ENCODE measurements around the gene DTWD2.

Gene DTWD2

GRCh38 chr5:118921866-118922265, 66.5 kb downstream of the DTWD2 start:
- no peak for TF ChIP-seq CTCF (IDR thresholded peaks at IDR 0.05)

DNA sequence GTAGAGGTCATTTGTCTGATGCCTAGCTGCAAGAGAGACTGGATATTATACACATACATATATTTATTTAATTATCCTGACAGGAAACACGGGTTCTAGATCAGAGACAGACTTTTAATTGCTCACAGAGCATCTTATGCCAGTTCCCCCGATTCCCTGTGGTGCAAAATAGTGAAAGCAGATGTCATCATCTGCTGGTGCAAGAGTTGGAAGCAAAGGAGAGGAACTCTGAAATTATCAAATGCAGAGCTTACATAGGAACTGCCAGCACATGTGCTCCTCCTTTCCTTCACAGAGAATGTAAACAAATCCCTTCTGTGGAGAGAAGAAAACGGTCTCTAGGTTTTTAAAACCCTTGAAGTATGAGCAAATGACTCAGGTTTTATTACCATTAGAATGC, 69.3 kb downstream of the DTWD2 start:
- TF ChIP-seq CTCF (IDR thresholded peaks at IDR 0.05), result no peak

GRCh38 chr5:118918232-118918631, 70.1 kb downstream of the DTWD2 start:
- TF ChIP-seq CTCF (IDR thresholded peaks at IDR 0.05), result no peak

DNA sequence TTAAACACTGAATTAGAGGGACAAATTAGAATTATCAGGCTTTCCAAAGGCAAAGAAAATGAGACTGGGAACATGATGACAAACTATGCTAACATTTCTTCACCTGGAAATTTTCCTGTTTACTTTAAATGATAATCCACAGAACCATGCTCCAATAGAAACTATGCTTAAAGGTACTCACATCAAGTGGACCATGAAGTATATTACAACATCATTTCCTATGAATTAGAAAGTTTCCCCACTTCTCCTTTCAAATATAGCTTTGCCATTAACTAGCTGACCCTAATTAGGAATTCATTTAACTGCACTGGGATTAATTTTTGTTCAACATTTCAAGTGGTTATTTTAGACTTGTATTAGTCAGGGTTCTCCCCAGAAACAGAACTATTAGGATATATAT, 81.4 kb downstream of the DTWD2 start:
- no peak for TF ChIP-seq CTCF (IDR thresholded peaks at IDR 0.05)

DNA sequence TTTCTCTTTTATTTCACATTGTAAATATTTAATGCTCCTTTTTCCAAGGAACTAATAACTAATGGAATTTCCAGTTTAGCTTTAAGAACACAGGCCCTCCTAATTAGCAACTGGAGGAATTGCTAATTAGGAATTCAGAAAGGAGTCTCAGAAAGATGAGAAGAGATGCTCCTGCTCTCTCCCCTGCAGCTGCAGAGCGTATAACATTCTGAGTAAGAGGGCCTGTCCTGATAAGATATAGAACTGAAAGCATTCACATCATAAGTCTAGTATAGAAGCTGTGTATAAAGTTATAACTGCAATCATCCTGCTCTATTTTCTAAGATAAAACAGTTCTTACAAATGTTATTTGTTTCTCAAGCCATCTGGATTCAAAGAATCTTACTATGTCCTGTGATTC, 83.2 kb downstream of the DTWD2 start:
- no peak for TF ChIP-seq CTCF (IDR thresholded peaks at IDR 0.05)

DNA sequence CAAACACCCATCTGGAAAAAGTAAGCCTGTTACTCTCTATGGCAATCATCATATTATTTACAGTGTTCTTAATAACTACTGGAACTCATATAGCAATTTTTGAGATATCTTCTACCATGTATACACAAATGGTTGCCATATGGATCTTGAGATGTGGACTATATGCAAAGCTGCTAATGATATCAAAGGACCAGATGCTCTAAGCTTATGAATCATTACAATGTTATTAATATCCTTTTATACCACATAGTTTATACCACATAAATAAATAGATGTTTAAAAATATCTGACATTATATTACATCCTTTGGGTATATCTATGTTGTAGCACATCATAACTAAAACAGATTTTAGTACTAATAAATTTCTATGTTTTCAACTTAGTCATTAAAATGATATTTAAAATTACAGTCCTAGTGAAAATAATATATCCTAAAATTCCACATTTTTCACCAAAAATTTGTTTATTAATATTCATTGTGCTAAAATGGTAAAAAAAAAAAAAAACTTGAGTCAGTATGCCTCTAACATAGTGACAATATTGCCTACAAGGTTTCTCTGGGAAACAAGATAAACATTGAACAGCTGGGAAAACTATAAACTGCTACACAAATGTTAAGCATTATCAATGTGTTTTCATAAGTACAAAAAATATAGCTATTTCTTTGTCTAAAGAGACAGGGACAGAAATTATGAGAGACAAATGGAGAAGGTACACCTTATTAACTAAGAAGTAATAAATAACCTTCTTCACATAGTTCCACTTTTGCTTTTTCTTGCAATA, 85.5 kb downstream of the DTWD2 start:
- TF ChIP-seq CTCF (IDR thresholded peaks at IDR 0.05), result no peak

DNA sequence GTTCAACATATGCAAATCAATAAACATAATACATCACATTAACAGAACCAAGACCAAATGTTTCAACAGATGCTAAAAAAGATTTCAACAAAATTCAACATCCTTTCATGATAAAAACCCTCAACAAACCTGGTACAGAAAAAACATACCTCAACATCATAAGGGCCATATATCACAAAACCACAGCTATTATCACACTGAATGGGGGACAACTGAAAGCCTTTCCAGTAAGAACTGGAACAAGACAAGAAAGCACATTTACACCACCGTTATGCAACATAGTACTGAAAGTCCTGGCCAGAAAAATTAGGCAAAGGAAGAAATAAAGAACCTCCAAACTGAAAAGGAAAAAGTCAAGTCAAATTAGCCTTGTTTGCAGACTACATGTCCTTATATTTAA, 93.6 kb downstream of the DTWD2 start:
- TF ChIP-seq CTCF (IDR thresholded peaks at IDR 0.05), result no peak

- TF ChIP-seq CTCF (IDR thresholded peaks at IDR 0.05), result no peak
These were observed 97.1 kb downstream of the DTWD2 start for GRCh38 chr5:118891252-118891651.

All from LNCAP (cell line).